ENCODE data around the gene LIPT2. TPM values are rescaled to one million over a fixed set of nuclear protein-coding genes. Genes with fewer than 3 reads are reported as not detected.
"Not testable (repeated sequence)": the region's sequence is repeated elsewhere in the genome, so short reads cannot be mapped to it uniquely, and the experiment has no call there.

The LIPT2 gene
- total RNA-seq (2014; rRNA removed; shearing (Covaris generic)), result 22.9 and 24.0 TPM in 2 replicates

GRCh38 chr11:74492974-74493790 lies at the start of gene LIPT2:
Gene LIPT2 (minus strand): TSS chr11:74493724. CDS start chr11:74493703, 21 bp downstream.
- peak; percentile 96 for DNase-seq
- Histone ChIP-seq H3K36me3 (replicated peaks; ENCODE audit: control insufficient read depth, insufficient read depth, low read length) (no peaks in the 10 kb centered on the region), H3K4me3 (ENCODE audit: insufficient read depth, low read depth, low read length) (peak within 1 kb of the TSS; percentile 85), H3K27me3 (ENCODE audit: control insufficient read depth, insufficient read depth, low read length) (no peaks in the 10 kb centered on the region)

GRCh38 chr11:74541466-74541865 lies 47.9 kb upstream of the LIPT2 start:
- H3K27me3 ChIP-seq (ENCODE audit: control insufficient read depth, insufficient read depth, low read length), result no peaks in the 10 kb centered on the region
- H3K4me3 ChIP-seq (ENCODE audit: insufficient read depth, low read depth, low read length), result no peak overlapping the region
- H3K36me3 ChIP-seq (replicated peaks; ENCODE audit: control insufficient read depth, insufficient read depth, low read length), result no peaks in the 10 kb centered on the region
- no peak for DNase-seq

GRCh38 chr11:74540270-74540669 lies 46.7 kb upstream of the LIPT2 start:
- Histone ChIP-seq H3K27me3 (ENCODE audit: control insufficient read depth, insufficient read depth, low read length) (no peaks in the 10 kb centered on the region), H3K36me3 (replicated peaks; ENCODE audit: control insufficient read depth, insufficient read depth, low read length) (no peaks in the 10 kb centered on the region), H3K4me3 (ENCODE audit: insufficient read depth, low read depth, low read length) (no peak overlapping the region)
- no peak for DNase-seq

- Histone ChIP-seq H3K4me3 (ENCODE audit: insufficient read depth, low read depth, low read length) (no peak overlapping the region), H3K36me3 (replicated peaks; ENCODE audit: control insufficient read depth, insufficient read depth, low read length) (no peaks in the 10 kb centered on the region), H3K27me3 (ENCODE audit: control insufficient read depth, insufficient read depth, low read length) (no peaks in the 10 kb centered on the region)
- DNase-seq, result no peak
Measured at GRCh38 chr11:74538680-74539079, 45.2 kb upstream of the LIPT2 start.

GRCh38 chr11:74535371-74536160 lies 42.0 kb upstream of the LIPT2 start:
- Histone ChIP-seq H3K36me3 (replicated peaks; ENCODE audit: control insufficient read depth, insufficient read depth, low read length) (no peaks in the 10 kb centered on the region), H3K4me3 (ENCODE audit: insufficient read depth, low read depth, low read length) (no peak overlapping the region), H3K27me3 (ENCODE audit: control insufficient read depth, insufficient read depth, low read length) (no peaks in the 10 kb centered on the region)
- DNase-seq, result no peak

GRCh38 chr11:74534946-74535275 lies 41.4 kb upstream of the LIPT2 start:
- H3K27me3 ChIP-seq (ENCODE audit: control insufficient read depth, insufficient read depth, low read length); H3K36me3 ChIP-seq (replicated peaks; ENCODE audit: control insufficient read depth, insufficient read depth, low read length); DNase-seq; H3K4me3 ChIP-seq (ENCODE audit: insufficient read depth, low read depth, low read length): not testable (repeated sequence)

- no peak for DNase-seq
- Histone ChIP-seq H3K4me3 (ENCODE audit: insufficient read depth, low read depth, low read length) (no peak overlapping the region), H3K27me3 (ENCODE audit: control insufficient read depth, insufficient read depth, low read length) (no peaks in the 10 kb centered on the region), H3K36me3 (replicated peaks; ENCODE audit: control insufficient read depth, insufficient read depth, low read length) (no peaks in the 10 kb centered on the region)
Measured at GRCh38 chr11:74534216-74534945, 40.9 kb upstream of the LIPT2 start.

GRCh38 chr11:74533421-74533820 lies 39.9 kb upstream of the LIPT2 start:
- H3K27me3 ChIP-seq (ENCODE audit: control insufficient read depth, insufficient read depth, low read length), result no peaks in the 10 kb centered on the region
- H3K36me3 ChIP-seq (replicated peaks; ENCODE audit: control insufficient read depth, insufficient read depth, low read length), result no peaks in the 10 kb centered on the region
- no peak for DNase-seq
- no peak overlapping the region for H3K4me3 ChIP-seq (ENCODE audit: insufficient read depth, low read depth, low read length)

GRCh38 chr11:74532501-74533246 lies 39.1 kb upstream of the LIPT2 start:
- DNase-seq, result no peak
- no peaks in the 10 kb centered on the region for H3K27me3 ChIP-seq (ENCODE audit: control insufficient read depth, insufficient read depth, low read length)
- H3K4me3 ChIP-seq (ENCODE audit: insufficient read depth, low read depth, low read length), result no peak overlapping the region
- no peaks in the 10 kb centered on the region for H3K36me3 ChIP-seq (replicated peaks; ENCODE audit: control insufficient read depth, insufficient read depth, low read length)

- Histone ChIP-seq H3K27me3 (ENCODE audit: control insufficient read depth, insufficient read depth, low read length) (no peaks in the 10 kb centered on the region), H3K36me3 (replicated peaks; ENCODE audit: control insufficient read depth, insufficient read depth, low read length) (no peaks in the 10 kb centered on the region)
- no peak for DNase-seq
Measured at GRCh38 chr11:74524978-74525377, 31.5 kb upstream of the LIPT2 start.

GRCh38 chr11:74524501-74524900 lies 31.0 kb upstream of the LIPT2 start:
- Histone ChIP-seq H3K27me3 (ENCODE audit: control insufficient read depth, insufficient read depth, low read length) (no peaks in the 10 kb centered on the region), H3K36me3 (replicated peaks; ENCODE audit: control insufficient read depth, insufficient read depth, low read length) (no peaks in the 10 kb centered on the region), H3K4me3 (ENCODE audit: insufficient read depth, low read depth, low read length) (no peak overlapping the region)
- DNase-seq, result no peak

More at GRCh38 chr11:74524978-74525377, 31.5 kb upstream of the LIPT2 start:
- H3K4me3 ChIP-seq (ENCODE audit: insufficient read depth, low read depth, low read length), result no peak overlapping the region

GRCh38 chr11:74522776-74523175 lies 29.3 kb upstream of the LIPT2 start:
- Histone ChIP-seq H3K27me3 (ENCODE audit: control insufficient read depth, insufficient read depth, low read length) (no peaks in the 10 kb centered on the region), H3K36me3 (replicated peaks; ENCODE audit: control insufficient read depth, insufficient read depth, low read length) (no peaks in the 10 kb centered on the region), H3K4me3 (ENCODE audit: insufficient read depth, low read depth, low read length) (no peak overlapping the region)
- DNase-seq, result no peak

GRCh38 chr11:74521666-74522252 lies 28.2 kb upstream of the LIPT2 start:
- H3K27me3 ChIP-seq (ENCODE audit: control insufficient read depth, insufficient read depth, low read length), result no peaks in the 10 kb centered on the region
- H3K4me3 ChIP-seq (ENCODE audit: insufficient read depth, low read depth, low read length), result no peak overlapping the region
- DNase-seq, result no peak
- no peaks in the 10 kb centered on the region for H3K36me3 ChIP-seq (replicated peaks; ENCODE audit: control insufficient read depth, insufficient read depth, low read length)

Data from H7 (cell line).